Kasumi-1 (cell line): ENCODE measurements around the gene JAZF1.
"Not testable (repeated sequence)": the region's sequence is repeated elsewhere in the genome, so short reads cannot be mapped to it uniquely, and the experiment has no call there.

ENCODE experiments used
- DNase-seq, 2 experiments: peaks; one replicate each; lab custom pipeline; 2025; lab: John Stamatoyannopoulos, UW

Gene JAZF1

GRCh38 chr7:27940341-27940740 lies 240.3 kb downstream of the JAZF1 start:
- DNase-seq, result no peak

DNA sequence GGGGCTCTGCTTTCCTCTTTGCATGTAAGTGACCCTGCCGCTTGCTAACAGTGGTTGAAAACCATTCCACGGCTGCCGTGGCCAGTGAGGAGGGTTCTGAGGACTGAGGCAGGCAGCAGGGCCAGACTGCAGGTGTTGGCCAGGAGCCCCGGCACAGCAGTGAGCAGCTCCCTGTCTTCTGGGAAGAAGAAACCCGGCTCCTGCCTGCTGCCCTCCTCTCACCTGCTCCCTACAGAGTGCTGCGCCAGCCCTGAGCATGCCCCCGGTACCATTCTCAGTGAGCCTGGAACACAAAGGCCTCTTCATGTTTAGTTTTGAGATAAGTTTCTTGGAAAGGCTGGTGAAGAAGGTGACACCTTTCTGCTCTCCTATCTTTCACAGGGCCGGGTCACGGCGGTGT lies 240.7 kb downstream of the JAZF1 start:
- no peak for DNase-seq

GRCh38 chr7:27936768-27937102 lies 243.9 kb downstream of the JAZF1 start:
- DNase-seq, result no peak

DNA sequence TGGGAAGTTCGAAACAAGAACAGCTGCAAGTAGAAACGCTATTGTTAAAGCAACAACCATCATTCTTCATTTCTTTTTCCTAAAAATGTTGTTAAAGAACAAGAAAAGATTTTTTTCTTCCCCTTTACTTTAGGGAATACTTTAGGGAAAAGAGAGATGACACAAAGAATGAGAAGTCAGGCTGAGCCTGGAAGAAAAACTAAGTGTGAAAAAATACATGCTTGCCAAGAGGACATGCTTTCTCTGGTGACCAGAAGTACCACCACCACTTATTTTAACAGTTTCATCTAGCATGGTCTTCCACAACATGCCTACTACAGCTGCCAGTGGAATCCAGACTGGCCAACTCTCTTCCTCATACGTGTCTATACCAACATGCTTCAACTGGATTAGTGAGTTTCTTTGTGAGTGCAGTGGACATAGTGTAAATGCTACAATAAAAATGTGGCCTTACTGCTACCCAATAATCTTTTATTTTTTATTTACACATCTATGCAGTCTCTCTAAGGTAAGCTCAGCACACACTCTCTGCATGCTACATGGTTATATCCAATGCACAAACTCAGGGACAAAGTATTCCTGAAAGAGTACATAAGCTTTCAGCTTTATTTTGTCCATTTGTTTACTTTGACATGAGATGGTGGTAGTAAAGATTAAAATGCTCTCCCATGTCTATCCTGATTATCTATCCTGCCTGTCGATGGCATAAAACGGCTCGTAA lies 244.4 kb downstream of the JAZF1 start:
- no peak for DNase-seq

- DNase-seq, result peak; percentile 47 to 57
Measured at GRCh38 chr7:27933671-27934565, 246.7 kb downstream of the JAZF1 start.

- DNase-seq, result no peak
Measured at GRCh38 chr7:27930910-27931476, 249.6 kb downstream of the JAZF1 start.

DNA sequence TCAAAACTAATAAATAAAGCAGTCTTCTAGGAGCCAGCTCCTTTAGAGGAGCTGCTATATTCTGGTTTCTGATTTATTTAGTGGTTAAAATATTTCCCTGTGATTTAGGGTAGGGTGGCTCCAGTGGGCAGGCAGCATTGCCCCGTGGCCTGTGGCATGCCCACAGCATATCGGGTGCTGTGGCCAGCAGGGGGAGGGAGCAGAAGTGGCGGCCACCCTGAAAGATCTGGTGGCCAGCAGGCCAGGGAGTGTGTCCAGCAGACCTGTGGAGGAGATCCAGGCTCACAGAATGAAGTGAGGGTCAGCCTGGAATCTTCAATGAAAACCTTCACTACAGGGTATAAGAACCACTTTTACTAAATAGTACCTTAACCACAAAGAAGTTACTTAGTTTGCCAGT lies 251.5 kb downstream of the JAZF1 start:
- no peak for DNase-seq

GRCh38 chr7:27928001-27928400 lies 252.6 kb downstream of the JAZF1 start:
- DNase-seq, result no peak

- no peak for DNase-seq
Measured at GRCh38 chr7:27925573-27926201, 254.9 kb downstream of the JAZF1 start.

DNA sequence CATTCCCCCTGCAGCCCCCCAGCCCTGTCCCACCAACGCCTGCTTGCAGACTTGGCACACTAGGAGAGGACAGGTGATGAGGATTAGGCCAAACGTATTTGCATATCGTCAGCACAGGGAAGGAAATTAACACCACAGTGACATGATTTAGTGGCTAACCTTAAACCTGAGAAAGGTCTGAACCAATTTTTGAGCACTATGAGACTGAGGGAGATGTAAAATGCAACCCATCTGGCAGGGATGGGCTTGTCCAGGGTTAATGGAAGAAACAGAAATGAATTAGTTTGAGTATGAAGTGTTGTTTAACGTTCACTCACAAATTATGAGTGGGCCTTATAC lies 257.0 kb downstream of the JAZF1 start:
- no peak for DNase-seq

DNA sequence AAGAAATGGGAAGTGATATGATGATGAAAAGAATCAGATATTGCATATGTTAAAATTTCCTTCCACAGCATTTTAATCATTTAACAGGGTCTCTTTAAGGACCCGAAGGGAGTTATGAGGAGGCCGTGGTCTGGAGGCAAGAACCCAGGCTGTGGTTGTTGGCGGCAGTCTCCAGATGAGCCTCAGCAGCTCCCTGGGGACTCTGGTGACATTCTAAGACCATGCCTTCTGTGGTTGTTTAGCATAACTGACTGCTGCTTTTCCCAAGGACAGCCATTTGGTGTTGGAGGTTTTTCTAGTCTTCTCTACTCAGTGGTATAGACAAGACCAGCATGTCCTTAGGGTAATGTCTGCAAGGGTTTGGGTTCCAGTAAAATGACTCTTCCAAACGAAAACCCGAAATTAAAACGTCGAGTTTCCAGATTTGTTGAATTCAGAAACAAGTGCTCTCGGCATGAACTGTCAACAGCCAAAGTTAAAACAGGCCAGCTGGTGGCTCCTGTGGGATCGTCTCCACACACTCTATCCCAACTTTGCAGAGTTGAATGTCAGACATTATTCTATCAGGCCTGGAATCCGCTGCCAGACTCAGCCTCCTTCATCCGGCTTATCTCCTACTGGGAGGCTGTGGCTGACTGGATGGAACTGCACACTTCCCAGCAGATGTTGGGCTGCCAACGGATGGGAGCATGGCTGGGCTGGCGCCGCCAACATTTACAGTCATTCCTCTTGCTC lies 257.5 kb downstream of the JAZF1 start:
- DNase-seq, result no peak

DNA sequence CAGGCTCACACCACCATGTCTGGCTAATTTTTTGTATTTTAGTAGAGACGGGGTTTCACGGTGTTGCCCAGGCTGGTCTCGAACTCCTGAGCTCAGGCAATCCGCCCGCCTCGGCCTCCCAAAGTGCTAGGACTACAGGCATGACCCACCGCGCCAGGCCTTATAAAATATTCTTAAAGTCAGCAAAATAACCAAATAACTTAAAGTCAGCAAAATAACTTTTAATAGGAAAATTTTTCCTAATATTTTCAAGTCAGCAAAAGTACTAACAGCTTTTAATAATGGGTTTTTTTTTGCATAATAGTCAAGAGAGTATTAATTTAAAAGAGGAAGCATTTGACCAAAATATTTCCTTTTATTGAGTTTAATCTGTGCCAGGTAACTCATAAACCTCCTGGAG lies 258.2 kb downstream of the JAZF1 start:
- DNase-seq, result not testable (repeated sequence)

GRCh38 chr7:27921081-27921836 lies 259.3 kb downstream of the JAZF1 start:
- peak; percentile 93 to 96 for DNase-seq

- DNase-seq, result no peak
Measured at GRCh38 chr7:27920281-27920946, 260.2 kb downstream of the JAZF1 start.

GRCh38 chr7:27918503-27918902 lies 262.1 kb downstream of the JAZF1 start:
- DNase-seq, result no peak

- no peak for DNase-seq
Measured at GRCh38 chr7:27917774-27918314, 262.8 kb downstream of the JAZF1 start.

GRCh38 chr7:27917119-27917518 lies 263.5 kb downstream of the JAZF1 start:
- DNase-seq, result no peak

GRCh38 chr7:27916372-27916771 lies 264.2 kb downstream of the JAZF1 start:
- no peak for DNase-seq

DNA sequence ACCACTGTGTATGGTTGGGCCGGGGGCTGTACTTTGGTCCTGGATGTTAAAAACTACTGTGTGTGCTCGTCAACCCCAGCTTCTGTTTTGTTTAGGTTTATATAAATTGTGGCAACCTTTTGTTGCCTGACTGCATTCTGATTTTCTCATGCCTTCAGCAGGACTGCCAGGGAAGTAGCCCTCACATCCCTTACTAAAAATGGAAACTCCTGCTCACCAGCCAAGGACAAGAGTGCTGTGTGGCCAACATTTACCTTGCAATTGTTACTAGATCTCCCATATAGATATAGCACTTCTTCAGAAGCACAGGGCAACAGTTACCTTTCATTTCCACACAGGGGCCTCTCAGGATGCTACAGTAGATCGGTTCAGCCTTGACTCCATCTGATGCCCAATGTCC lies 266.2 kb downstream of the JAZF1 start:
- DNase-seq, result no peak

DNA sequence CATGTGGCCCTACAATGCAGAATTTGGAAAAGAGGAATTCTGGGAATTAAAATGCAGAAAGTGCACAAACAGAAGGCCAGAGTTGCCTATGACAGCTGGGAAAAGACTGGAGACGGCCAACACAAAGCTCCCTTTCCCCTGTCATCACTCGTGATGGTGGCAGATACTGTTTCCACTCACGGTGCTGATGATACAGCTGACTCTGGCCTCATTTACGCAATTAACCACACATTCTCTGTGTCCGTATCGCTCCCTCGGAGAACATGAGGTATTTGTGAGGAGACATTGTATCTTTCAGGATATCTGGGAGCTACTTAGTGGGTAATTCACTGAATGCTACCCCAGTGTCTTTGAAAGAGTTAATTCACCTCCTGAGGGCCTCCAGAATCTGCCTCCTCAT lies 267.8 kb downstream of the JAZF1 start:
- no peak for DNase-seq
